ENCODE measurements around the gene USP32. TPM values are rescaled to one million over a fixed set of nuclear protein-coding genes. Genes with fewer than 3 reads are reported as not detected.

USP32 gene
- total and polyA plus RNA-seq, 2 of the 8 experiments (the other 6 are each of a cell fraction or from before 2014, with no cell fraction given) = 29.6 to 112 TPM

GRCh38 chr17:60284709-60285108, 107.2 kb downstream of the USP32 start:
- H3K9ac ChIP-seq (replicated peaks in 1 of 4; ENCODE audit: extremely low read depth in 1 of 4, low read depth in 3 of 4, low read length in 3 of 4) = no peak overlapping the region
- H3K18ac ChIP-seq (ENCODE audit: extremely low read depth, low read length) = no peak overlapping the region
- H3K79me1 ChIP-seq (ENCODE audit: low read depth, low read length) = no peaks in the 10 kb centered on the region
- TF ChIP-seq KDM1A (IDR thresholded peaks at IDR 0.05; ENCODE audit: borderline replicate concordance, low read length) = no peak
- TF ChIP-seq KDM4A (IDR thresholded peaks at IDR 0.05; ENCODE audit: low read depth, low read length, severe bottlenecking) = no peak
- no peak for TF ChIP-seq POU5F1 (IDR thresholded peaks at IDR 0.05; ENCODE audit: low read depth, low read length)
- TF ChIP-seq TAF7 (optimal IDR thresholded peaks at IDR 0.05; ENCODE audit: borderline replicate concordance, low read depth, low read length) = no peak
- FAIRE-seq (no peak), DNase-seq (ENCODE audit: low read depth in 1 of 2, low spot score in 2 of 2) (no peak)
- no peak overlapping the region for H3K4me2 ChIP-seq (ENCODE audit: insufficient read depth in 1 of 2, low read depth in 2 of 2, low read length in 2 of 2)
- no peaks in the 10 kb centered on the region for H3K23me2 ChIP-seq (ENCODE audit: low read depth, low read length)
- no peak overlapping the region for H2BK20ac ChIP-seq (ENCODE audit: low read length)
- no peak overlapping the region for H3K14ac ChIP-seq (ENCODE audit: insufficient read length)
- CTCF ChIA-PET (ENCODE audit: partially characterized antibody) = no interaction called here
- no peak overlapping the region for H2BK15ac ChIP-seq (ENCODE audit: low read length)
- H4K91ac ChIP-seq (replicated peaks; ENCODE audit: insufficient read length, low read length) = no peak overlapping the region
- no peak overlapping the region for H2BK12ac ChIP-seq (ENCODE audit: low read depth, low read length)
- H3K36me3 ChIP-seq (ENCODE audit: control insufficient read depth in 2 of 4, insufficient read depth in 4 of 4, low read length in 3 of 4) = peaks cover 0 to 11% (median 3%) of the 10 kb centered on the region in 4 experiments; a peak in 3 of 8 replicates
- no peak overlapping the region for H3K4ac ChIP-seq (replicated peaks; ENCODE audit: insufficient read length, low read depth, low read length)
- H4K20me1 ChIP-seq (replicated peaks in 1 of 2; ENCODE audit: control insufficient read depth in 1 of 2, insufficient read depth in 2 of 2, low read length in 2 of 2) = peaks cover 0 to 2% of the 10 kb centered on the region in 2 experiments
- H3K4me3 ChIP-seq (ENCODE audit: extremely low read depth in 1 of 4, insufficient read depth in 2 of 4, low read depth in 3 of 4, low read length in 4 of 4) = no peak overlapping the region
- POLR2A ChIA-PET (ENCODE audit: partially characterized antibody) = interaction anchor here (0.8 kb wide), 1 partner anchor 13 kb away, joined by 3 read pairs; no protein-coding TSS in a partner anchor
- H3K79me2 ChIP-seq (ENCODE audit: control insufficient read depth in 1 of 2, insufficient read depth in 2 of 2, low read length in 2 of 2) = peaks cover 0 to 5% of the 10 kb centered on the region in 2 experiments; a peak in 1 of 4 replicates
- no peak overlapping the region for H3K23ac ChIP-seq (ENCODE audit: insufficient read length)
- H4K5ac ChIP-seq (ENCODE audit: insufficient read length, low read depth, low read length) = no peak overlapping the region
- no peak overlapping the region for H2BK120ac ChIP-seq (replicated peaks; ENCODE audit: low read depth, low read length)
- no peaks in the 10 kb centered on the region for H3K27me3 ChIP-seq (replicated peaks in 1 of 4; ENCODE audit: control insufficient read depth in 3 of 4, extremely low read depth in 1 of 4, insufficient read depth in 3 of 4, low read length in 3 of 4)
- no peaks in the 10 kb centered on the region for H3K4me1 ChIP-seq (replicated peaks in 1 of 4; ENCODE audit: control insufficient read depth in 3 of 4, insufficient read depth in 4 of 4, low read length in 3 of 4)
- WGBS, 2 experiments (ENCODE audit: extremely low coverage in 1 of 2, insufficient coverage in 1 of 2, insufficient read length in 1 of 2, insufficient replicate concordance in 2 of 2, low coverage in 1 of 2, low lambda C conversion rate in 2 of 2, missing lambda C conversion rate in 1 of 2) = 87% methylated on average over 1 of the region's 1 CpG; no CpG with 5 or more reads in 1 of the 2 experiments
- no peak overlapping the region for H4K8ac ChIP-seq (ENCODE audit: extremely low read depth, insufficient read depth, low read length)
- H2AK5ac ChIP-seq (ENCODE audit: low read depth, low read length) = no peak overlapping the region
- H3K9me3 ChIP-seq (ENCODE audit: insufficient read depth in 2 of 2, low read depth in 1 of 2, low read length in 1 of 2) = no peaks in the 10 kb centered on the region
- no peak overlapping the region for H3K56ac ChIP-seq (replicated peaks; ENCODE audit: insufficient read length, low read depth, low read length)
- H2AFZ ChIP-seq (ENCODE audit: low read length) = no peak overlapping the region
- H3K27ac ChIP-seq (ENCODE audit: low read depth, low read length) = no peak overlapping the region
- H2BK5ac ChIP-seq (ENCODE audit: low read depth, low read length) = no peak overlapping the region
